ENCODE measurements around the gene DENND1B.

DNA sequence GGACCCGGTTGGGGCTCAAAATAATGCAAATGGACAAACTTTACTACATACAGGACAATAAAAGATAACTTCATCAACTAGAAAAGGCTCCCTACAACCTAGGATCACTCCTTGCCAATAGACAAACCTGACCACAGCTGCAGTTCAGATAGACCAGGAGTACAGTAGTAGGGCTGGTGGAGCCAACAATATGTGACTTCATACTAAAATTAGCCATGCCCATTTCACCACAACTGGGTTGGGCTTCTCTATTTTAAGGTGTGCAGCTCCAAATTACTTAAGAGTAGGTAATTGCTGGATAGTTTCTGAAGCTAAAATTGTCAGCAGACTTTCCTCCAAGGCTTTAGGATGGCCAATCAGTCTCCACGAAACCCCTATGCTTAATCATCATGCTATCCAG lies 3.9 kb downstream of the DENND1B start:
- TF ChIP-seq, protein P1, sequence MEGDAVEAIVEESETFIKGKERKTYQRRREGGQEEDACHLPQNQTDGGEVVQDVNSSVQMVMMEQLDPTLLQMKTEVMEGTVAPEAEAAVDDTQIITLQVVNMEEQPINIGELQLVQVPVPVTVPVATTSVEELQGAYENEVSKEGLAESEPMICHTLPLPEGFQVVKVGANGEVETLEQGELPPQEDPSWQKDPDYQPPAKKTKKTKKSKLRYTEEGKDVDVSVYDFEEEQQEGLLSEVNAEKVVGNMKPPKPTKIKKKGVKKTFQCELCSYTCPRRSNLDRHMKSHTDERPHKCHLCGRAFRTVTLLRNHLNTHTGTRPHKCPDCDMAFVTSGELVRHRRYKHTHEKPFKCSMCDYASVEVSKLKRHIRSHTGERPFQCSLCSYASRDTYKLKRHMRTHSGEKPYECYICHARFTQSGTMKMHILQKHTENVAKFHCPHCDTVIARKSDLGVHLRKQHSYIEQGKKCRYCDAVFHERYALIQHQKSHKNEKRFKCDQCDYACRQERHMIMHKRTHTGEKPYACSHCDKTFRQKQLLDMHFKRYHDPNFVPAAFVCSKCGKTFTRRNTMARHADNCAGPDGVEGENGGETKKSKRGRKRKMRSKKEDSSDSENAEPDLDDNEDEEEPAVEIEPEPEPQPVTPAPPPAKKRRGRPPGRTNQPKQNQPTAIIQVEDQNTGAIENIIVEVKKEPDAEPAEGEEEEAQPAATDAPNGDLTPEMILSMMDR (conservative IDR thresholded peaks at IDR 0.05; ENCODE audit: low read length) = no peak
- TF ChIP-seq EZH2phosphoT487 (IDR thresholded peaks at IDR 0.05; ENCODE audit: borderline replicate concordance) = no peak
